Adrenal gland (tissue), 5 donors: ENCODE measurements around the gene RAB3B.

ENCODE experiments used
- POLR2A ChIP-seq, 2 donors: fragments of 450-650 bp; IDR thresholded peaks; one replicate each; pipeline ENCODE4 v1.6.1; 2017; ENCODE audit warnings: antibody characterized with exemption in 2 of 2, mild to moderate bottlenecking in 2 of 2, moderate library complexity in 1 of 2
- TF ChIP-seq, protein P1 (sequence below), 6 experiments: fragments of 450-650 bp in 4 of 6; fragments of 200-600 bp in 2 of 6; sonication (generic) in 1 of 6; IDR thresholded peaks; 1 replicate in 5 of 6; 2 replicates in 1 of 6; pipeline versions ENCODE4 v1.5.1 to v1.8.0; 2016 to 2021; ENCODE audit warnings: antibody characterized with exemption in 6 of 6, mild to moderate bottlenecking in 2 of 6, moderate library complexity in 1 of 6
- donor health status: DM: no; HTN: no; CAD: no.

DNA sequence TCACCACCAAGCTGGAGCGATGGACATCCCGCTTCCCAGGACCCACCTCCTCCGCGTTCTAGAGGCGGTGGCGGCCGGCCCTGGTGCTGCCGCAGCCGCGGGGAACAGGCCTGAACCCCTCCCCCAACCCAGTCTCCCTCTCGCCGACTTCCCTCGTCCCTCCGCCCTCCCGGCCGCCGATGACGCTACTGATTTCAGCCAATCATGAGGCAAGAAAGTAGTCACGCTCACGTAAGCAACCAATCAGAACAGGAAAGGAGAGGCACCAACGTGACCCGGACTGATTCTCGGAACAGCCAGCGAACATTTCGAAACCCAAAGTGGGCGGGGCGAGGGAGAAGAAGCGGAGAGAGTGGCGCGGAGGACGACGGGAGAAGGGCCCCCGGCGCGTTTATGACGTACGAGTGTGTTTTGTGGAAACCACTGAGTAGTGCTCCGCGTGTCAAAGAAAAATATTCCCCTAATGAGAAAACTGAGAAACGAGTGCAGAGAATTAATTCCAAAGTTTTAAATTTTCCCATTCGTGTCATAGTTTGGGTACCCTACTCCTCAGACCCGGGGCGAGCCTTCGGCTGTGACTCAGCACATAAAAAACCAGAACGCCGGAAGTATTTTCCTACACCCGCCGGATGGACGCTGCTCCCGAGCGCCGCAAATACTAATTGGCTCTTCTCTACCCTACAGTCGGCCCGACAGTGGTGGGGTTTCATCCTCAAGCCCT, 111.7 kb downstream of the RAB3B start, which contains the start of gene NRDC:
- TF ChIP-seq, protein P1, sequence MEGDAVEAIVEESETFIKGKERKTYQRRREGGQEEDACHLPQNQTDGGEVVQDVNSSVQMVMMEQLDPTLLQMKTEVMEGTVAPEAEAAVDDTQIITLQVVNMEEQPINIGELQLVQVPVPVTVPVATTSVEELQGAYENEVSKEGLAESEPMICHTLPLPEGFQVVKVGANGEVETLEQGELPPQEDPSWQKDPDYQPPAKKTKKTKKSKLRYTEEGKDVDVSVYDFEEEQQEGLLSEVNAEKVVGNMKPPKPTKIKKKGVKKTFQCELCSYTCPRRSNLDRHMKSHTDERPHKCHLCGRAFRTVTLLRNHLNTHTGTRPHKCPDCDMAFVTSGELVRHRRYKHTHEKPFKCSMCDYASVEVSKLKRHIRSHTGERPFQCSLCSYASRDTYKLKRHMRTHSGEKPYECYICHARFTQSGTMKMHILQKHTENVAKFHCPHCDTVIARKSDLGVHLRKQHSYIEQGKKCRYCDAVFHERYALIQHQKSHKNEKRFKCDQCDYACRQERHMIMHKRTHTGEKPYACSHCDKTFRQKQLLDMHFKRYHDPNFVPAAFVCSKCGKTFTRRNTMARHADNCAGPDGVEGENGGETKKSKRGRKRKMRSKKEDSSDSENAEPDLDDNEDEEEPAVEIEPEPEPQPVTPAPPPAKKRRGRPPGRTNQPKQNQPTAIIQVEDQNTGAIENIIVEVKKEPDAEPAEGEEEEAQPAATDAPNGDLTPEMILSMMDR (IDR thresholded peaks at IDR 0.05), result no peak
- peak; percentile 92 to 96 for TF ChIP-seq POLR2A (IDR thresholded peaks at IDR 0.05)
